K562 (cell line): ENCODE data around the gene ZNF74. TPM values are rescaled to one million over a fixed set of nuclear protein-coding genes. Genes with fewer than 3 reads are reported as not detected.

ENCODE experiments used
- BRD4 ChIP-seq: fragments of 200-600 bp; sonication (generic); IDR thresholded peaks from 2 replicates; pipeline ENCODE4 v1.6.1; 2017; ENCODE audit warnings: inconsistent platforms
- ILK ChIP-seq: fragments of 450-650 bp; IDR thresholded peaks from 2 replicates; pipeline ENCODE4 v1.6.1; 2016; ENCODE audit warnings: missing genetic modification characterization, low read depth, mild to moderate bottlenecking, missing compliant biosample characterization, moderate library complexity, borderline replicate concordance
- POU5F1 ChIP-seq: fragments of 150-350 bp; IDR thresholded peaks from 2 replicates; pipeline ENCODE4 v1.6.1; 2014; ENCODE audit warnings: borderline replicate concordance, low read length, low read depth, mild to moderate bottlenecking; ENCODE audit not compliant: partially characterized antibody
- PPARD ChIP-seq: fragments of 250-450 bp; sonication (Bioruptor Pico); IDR thresholded peaks from 2 replicates; pipeline ENCODE4 v1.8.0; 2022; ENCODE audit warnings: inconsistent platforms, mild to moderate bottlenecking, moderate library complexity
- RFX7 ChIP-seq: fragments of 250-450 bp; sonication (Bioruptor Pico); IDR thresholded peaks from 2 replicates; pipeline ENCODE4 v1.5.1; 2021; ENCODE audit warnings: mild to moderate bottlenecking
- SIX5 ChIP-seq, 2 experiments: IDR thresholded peaks; 2 replicates each; pipeline ENCODE4 v1.6.1; 2011; ENCODE audit warnings: low read length in 2 of 2, borderline replicate concordance in 1 of 2, low read depth in 1 of 2, mild to moderate bottlenecking in 1 of 2, moderate library complexity in 1 of 2; ENCODE audit not compliant: insufficient read depth in 1 of 2
- SMARCE1 ChIP-seq: fragments of 450-650 bp; IDR thresholded peaks from 2 replicates; pipeline ENCODE4 v1.7.1; 2016; ENCODE audit warnings: mild to moderate bottlenecking
- SMC3 ChIP-seq: conservative IDR thresholded peaks from 2 replicates; pipeline ENCODE4 v1.6.1; 2011; ENCODE audit warnings: low read depth, low read length, improper control_type of control experiment; ENCODE audit not compliant: insufficient read depth
- TCF7 ChIP-seq: sonication (generic); IDR thresholded peaks from 2 replicates; pipeline ENCODE4 v1.6.1; 2016; ENCODE audit warnings: antibody characterized with exemption, borderline replicate concordance
- ZKSCAN3 ChIP-seq: fragments of 250-450 bp; sonication (Bioruptor Pico); IDR thresholded peaks from 2 replicates; pipeline ENCODE4 v1.4.0; 2020
- polyA plus RNA-seq, 8 experiments: library from polyadenylated mRNA; depleted of rRNA in 4 of 8; stranded (reverse) in 5 of 8; unstranded in 3 of 8; fragments of >200 nt; fragmentation: Nextera tagmentation in 2 of 8; fragmentation: Illumina TruSeq in 1 of 8; extraction: Ambion mirVana in 2 of 8; extraction: Trizol in 1 of 8; gene quantifications; 2 replicates each; pipeline versions ENCODE4 v1.2.1 to v1.2.3, GENCODE V29; 2011 to 2014; ENCODE audit warnings: inconsistent platforms in 1 of 8, missing spikeins in 1 of 8
- total RNA-seq, 7 experiments: library from RNA; depleted of rRNA in 6 of 7; stranded (reverse); fragments of >200 nt in 6 of 7; fragmentation: Illumina TruSeq in 2 of 7; extraction: Trizol in 2 of 7; gene quantifications; 2 replicates each; pipeline versions ENCODE4 v1.2.1 to v1.2.3, GENCODE V29; 2011 to 2021; ENCODE audit warnings: low replicate concordance in 1 of 7
- TF ChIP-seq, protein P1 (sequence below), 3 experiments: IDR thresholded peaks in 2 of 3; conservative IDR thresholded peaks in 1 of 3; 2 replicates each; pipeline ENCODE4 v1.5.1; 2011 to 2012; ENCODE audit warnings: low read length in 3 of 3, mild to moderate bottlenecking in 3 of 3, control low read depth in 2 of 3, improper control_type of control experiment in 1 of 3, inconsistent platforms in 1 of 3, low read depth in 1 of 3, mixed read lengths in 1 of 3, moderate library complexity in 1 of 3; ENCODE audit not compliant: insufficient read depth in 2 of 3
- TF ChIP-seq, protein P2 (sequence below): fragments of 250-450 bp; sonication (Bioruptor Pico); IDR thresholded peaks from 2 replicates; pipeline ENCODE4 v1.8.0; 2021; ENCODE audit warnings: mild to moderate bottlenecking, moderate library complexity
- TF ChIP-seq, protein P3 (sequence below), 2 experiments: fragments of 450-650 bp; conservative IDR thresholded peaks; 2 replicates each; pipeline ENCODE4 v1.6.1; 2017; ENCODE audit warnings: mild to moderate bottlenecking in 2 of 2, moderate library complexity in 2 of 2
- TF ChIP-seq, protein P4 (sequence below), 2 experiments: fragments of 450-650 bp in 1 of 2; IDR thresholded peaks; 2 replicates each; pipeline ENCODE4 v1.6.1; 2011 to 2017; ENCODE audit warnings: low read depth in 2 of 2, antibody characterized with exemption in 1 of 2, borderline replicate concordance in 1 of 2, low read length in 1 of 2, mild to moderate bottlenecking in 1 of 2, mixed read lengths in 1 of 2; ENCODE audit not compliant: control insufficient read depth in 1 of 2

ZNF74 gene
- total and polyA plus RNA-seq, 9 of the 15 experiments (the other 6 are each of a cell fraction or from before 2014, with no cell fraction given): 2.4 to 53.5 (median 31.5) TPM

DNA sequence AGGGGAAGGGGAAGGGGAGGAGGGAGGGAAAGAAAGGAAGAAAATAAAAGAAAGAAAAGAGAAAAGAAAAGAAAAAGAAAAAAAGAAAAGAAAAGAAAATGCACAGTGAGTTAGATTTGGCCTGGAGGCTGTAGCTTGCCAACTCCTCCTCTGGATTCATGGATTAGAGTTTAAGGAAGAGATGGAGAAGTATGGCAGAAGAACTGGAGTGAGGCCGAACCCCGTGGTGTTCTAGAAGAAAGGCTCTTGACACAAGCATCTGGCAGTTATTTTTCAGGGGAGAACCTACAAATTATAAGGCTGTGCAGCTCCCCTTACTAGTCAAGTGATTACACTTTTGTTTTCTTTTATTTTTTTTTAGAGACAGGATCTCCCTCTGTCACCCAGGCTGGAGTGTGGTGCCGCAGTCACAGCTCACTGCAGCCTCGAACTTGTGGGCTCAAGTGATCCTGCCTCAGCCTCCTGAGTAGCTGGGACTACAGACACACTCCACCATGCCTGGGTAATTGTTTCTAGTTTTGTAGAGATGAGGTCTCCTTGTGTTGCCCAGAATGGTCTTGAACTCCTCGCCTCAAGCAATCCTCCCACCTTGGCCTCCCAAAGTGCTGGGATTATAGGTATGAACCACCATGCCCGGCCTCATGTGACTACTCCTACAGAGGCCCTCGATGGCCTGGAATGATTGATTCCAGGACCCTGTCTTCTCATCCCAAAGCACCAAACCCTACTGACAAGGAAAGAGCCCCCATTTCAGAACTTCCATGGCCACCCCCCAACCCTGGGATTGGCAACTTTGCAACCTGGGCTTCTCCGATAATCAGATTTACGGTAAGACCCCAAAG lies 19.5 kb downstream of the ZNF74 start (continued):
- no peak for TF ChIP-seq SMC3
- TF ChIP-seq TCF7: 0 out of 2 replicates have a peak, but pooled peaks have one; percentile 50
- no peak for TF ChIP-seq SIX5 (IDR thresholded peaks at IDR 0.05; ENCODE audit: borderline replicate concordance in 1 of 2, insufficient read depth in 1 of 2, low read depth in 1 of 2, low read length in 2 of 2)
- TF ChIP-seq POU5F1: no peak
- TF ChIP-seq, protein P1, sequence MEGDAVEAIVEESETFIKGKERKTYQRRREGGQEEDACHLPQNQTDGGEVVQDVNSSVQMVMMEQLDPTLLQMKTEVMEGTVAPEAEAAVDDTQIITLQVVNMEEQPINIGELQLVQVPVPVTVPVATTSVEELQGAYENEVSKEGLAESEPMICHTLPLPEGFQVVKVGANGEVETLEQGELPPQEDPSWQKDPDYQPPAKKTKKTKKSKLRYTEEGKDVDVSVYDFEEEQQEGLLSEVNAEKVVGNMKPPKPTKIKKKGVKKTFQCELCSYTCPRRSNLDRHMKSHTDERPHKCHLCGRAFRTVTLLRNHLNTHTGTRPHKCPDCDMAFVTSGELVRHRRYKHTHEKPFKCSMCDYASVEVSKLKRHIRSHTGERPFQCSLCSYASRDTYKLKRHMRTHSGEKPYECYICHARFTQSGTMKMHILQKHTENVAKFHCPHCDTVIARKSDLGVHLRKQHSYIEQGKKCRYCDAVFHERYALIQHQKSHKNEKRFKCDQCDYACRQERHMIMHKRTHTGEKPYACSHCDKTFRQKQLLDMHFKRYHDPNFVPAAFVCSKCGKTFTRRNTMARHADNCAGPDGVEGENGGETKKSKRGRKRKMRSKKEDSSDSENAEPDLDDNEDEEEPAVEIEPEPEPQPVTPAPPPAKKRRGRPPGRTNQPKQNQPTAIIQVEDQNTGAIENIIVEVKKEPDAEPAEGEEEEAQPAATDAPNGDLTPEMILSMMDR (IDR thresholded peaks at IDR 0.05 in 2 of 3, conservative IDR thresholded peaks at IDR 0.05 in 1 of 3; ENCODE audit: insufficient read depth in 2 of 3, low read depth in 1 of 3, low read length in 3 of 3): peak in 1 of 3 experiments; percentile 5; a peak in 1 of 6 replicates
- TF ChIP-seq, protein P2, sequence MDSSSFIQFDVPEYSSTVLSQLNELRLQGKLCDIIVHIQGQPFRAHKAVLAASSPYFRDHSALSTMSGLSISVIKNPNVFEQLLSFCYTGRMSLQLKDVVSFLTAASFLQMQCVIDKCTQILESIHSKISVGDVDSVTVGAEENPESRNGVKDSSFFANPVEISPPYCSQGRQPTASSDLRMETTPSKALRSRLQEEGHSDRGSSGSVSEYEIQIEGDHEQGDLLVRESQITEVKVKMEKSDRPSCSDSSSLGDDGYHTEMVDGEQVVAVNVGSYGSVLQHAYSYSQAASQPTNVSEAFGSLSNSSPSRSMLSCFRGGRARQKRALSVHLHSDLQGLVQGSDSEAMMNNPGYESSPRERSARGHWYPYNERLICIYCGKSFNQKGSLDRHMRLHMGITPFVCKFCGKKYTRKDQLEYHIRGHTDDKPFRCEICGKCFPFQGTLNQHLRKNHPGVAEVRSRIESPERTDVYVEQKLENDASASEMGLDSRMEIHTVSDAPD (CRISPR knock-in tag): no peak
- no peak for TF ChIP-seq SMARCE1
- TF ChIP-seq, protein P3, sequence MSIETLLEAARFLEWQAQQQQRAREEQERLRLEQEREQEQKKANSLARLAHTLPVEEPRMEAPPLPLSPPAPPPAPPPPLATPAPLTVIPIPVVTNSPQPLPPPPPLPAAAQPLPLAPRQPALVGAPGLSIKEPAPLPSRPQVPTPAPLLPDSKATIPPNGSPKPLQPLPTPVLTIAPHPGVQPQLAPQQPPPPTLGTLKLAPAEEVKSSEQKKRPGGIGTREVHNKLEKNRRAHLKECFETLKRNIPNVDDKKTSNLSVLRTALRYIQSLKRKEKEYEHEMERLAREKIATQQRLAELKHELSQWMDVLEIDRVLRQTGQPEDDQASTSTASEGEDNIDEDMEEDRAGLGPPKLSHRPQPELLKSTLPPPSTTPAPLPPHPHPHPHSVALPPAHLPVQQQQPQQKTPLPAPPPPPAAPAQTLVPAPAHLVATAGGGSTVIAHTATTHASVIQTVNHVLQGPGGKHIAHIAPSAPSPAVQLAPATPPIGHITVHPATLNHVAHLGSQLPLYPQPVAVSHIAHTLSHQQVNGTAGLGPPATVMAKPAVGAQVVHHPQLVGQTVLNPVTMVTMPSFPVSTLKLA (conservative IDR thresholded peaks at IDR 0.05): no peak
- TF ChIP-seq ILK (tag): no peak
- TF ChIP-seq PPARD (CRISPR knock-in tag): no peak
- TF ChIP-seq, protein P4, sequence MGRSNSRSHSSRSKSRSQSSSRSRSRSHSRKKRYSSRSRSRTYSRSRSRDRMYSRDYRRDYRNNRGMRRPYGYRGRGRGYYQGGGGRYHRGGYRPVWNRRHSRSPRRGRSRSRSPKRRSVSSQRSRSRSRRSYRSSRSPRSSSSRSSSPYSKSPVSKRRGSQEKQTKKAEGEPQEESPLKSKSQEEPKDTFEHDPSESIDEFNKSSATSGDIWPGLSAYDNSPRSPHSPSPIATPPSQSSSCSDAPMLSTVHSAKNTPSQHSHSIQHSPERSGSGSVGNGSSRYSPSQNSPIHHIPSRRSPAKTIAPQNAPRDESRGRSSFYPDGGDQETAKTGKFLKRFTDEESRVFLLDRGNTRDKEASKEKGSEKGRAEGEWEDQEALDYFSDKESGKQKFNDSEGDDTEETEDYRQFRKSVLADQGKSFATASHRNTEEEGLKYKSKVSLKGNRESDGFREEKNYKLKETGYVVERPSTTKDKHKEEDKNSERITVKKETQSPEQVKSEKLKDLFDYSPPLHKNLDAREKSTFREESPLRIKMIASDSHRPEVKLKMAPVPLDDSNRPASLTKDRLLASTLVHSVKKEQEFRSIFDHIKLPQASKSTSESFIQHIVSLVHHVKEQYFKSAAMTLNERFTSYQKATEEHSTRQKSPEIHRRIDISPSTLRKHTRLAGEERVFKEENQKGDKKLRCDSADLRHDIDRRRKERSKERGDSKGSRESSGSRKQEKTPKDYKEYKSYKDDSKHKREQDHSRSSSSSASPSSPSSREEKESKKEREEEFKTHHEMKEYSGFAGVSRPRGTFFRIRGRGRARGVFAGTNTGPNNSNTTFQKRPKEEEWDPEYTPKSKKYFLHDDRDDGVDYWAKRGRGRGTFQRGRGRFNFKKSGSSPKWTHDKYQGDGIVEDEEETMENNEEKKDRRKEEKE (IDR thresholded peaks at IDR 0.05; ENCODE audit: borderline replicate concordance in 1 of 2, control insufficient read depth in 1 of 2, low read depth in 2 of 2, low read length in 1 of 2): no peak
- TF ChIP-seq BRD4: 0 out of 2 replicates have a peak, but pooled peaks have one; percentile 12
- no peak for TF ChIP-seq ZKSCAN3 (CRISPR knock-in tag)
- TF ChIP-seq RFX7 (CRISPR knock-in tag): no peak
